SIG-M5 treated with dmso at 0.1 percent for 504 hours (cell line): ENCODE measurements around the gene KAT7.
"Not testable (repeated sequence)": the region's sequence is repeated elsewhere in the genome, so short reads cannot be mapped to it uniquely, and the experiment has no call there.

Experiments
- DNase-seq: peaks from one replicate; lab custom pipeline; 2025; ENCODE audit not compliant: unreplicated experiment; lab: John Stamatoyannopoulos, UW

KAT7 gene

GRCh38 chr17:49788478-49789242, at the start of gene KAT7:
Gene KAT7 (plus strand): TSS chr17:49788681. CDS start chr17:49788835, 154 bp downstream.
- peak; percentile 100 for DNase-seq

- DNase-seq: peak; percentile 97
Measured at GRCh38 chr17:49739641-49740271, 48.7 kb upstream of the KAT7 start.

- DNase-seq: peak; percentile 85
Measured at GRCh38 chr17:49741009-49741691, 47.3 kb upstream of the KAT7 start.

GRCh38 chr17:49741692-49742076, 46.8 kb upstream of the KAT7 start:
- DNase-seq: peak; percentile 69

GRCh38 chr17:49742166-49742638, 46.3 kb upstream of the KAT7 start:
- DNase-seq: peak; percentile 85

- no peak for DNase-seq
Measured at GRCh38 chr17:49745175-49746139, 43.0 kb upstream of the KAT7 start.

- no peak for DNase-seq
Measured at GRCh38 chr17:49746791-49747490, 41.5 kb upstream of the KAT7 start.

- no peak for DNase-seq
Measured at GRCh38 chr17:49747632-49748031, 40.8 kb upstream of the KAT7 start.

GRCh38 chr17:49748223-49748622, 40.3 kb upstream of the KAT7 start:
- DNase-seq: no peak

- DNase-seq: no peak
Measured at GRCh38 chr17:49748791-49749190, 39.7 kb upstream of the KAT7 start.

- no peak for DNase-seq
Measured at GRCh38 chr17:49749730-49750129, 38.8 kb upstream of the KAT7 start.

- no peak for DNase-seq
Measured at GRCh38 chr17:49752508-49752907, 36.0 kb upstream of the KAT7 start.

GRCh38 chr17:49753959-49754391, 34.5 kb upstream of the KAT7 start:
- DNase-seq: peak; percentile 40

GRCh38 chr17:49755663-49756283, 32.7 kb upstream of the KAT7 start:
- no peak for DNase-seq

GRCh38 chr17:49756323-49757150, 31.9 kb upstream of the KAT7 start:
- DNase-seq: no peak

- no peak for DNase-seq
Measured at GRCh38 chr17:49757151-49757777, 31.2 kb upstream of the KAT7 start.

GRCh38 chr17:49758464-49759010, 29.9 kb upstream of the KAT7 start:
- not testable (repeated sequence) for DNase-seq

- DNase-seq: no peak
Measured at GRCh38 chr17:49759203-49759602, 29.3 kb upstream of the KAT7 start.
